ENCODE measurements around the gene KCNJ13.
"Not testable (repeated sequence)": the region's sequence is repeated elsewhere in the genome, so short reads cannot be mapped to it uniquely, and the experiment has no call there.

Gene KCNJ13

GRCh38 chr2:232761301-232761907 lies 15.0 kb downstream of the KCNJ13 start:
- peak; percentile 47 for DNase-seq

- no peak for DNase-seq
Observed at GRCh38 chr2:232757905-232758304, 18.5 kb downstream of the KCNJ13 start.

- no peak for DNase-seq
Observed at GRCh38 chr2:232750135-232750671, 26.2 kb downstream of the KCNJ13 start.

- DNase-seq: no peak
Observed at GRCh38 chr2:232749331-232749730, 27.0 kb downstream of the KCNJ13 start.

- DNase-seq: no peak
Observed at GRCh38 chr2:232748038-232748437, 28.3 kb downstream of the KCNJ13 start.

GRCh38 chr2:232744963-232745362 lies 31.4 kb downstream of the KCNJ13 start:
- no peak for DNase-seq

- no peak for DNase-seq
Observed at GRCh38 chr2:232741972-232742371, 34.4 kb downstream of the KCNJ13 start.

- DNase-seq: no peak
Observed at GRCh38 chr2:232741294-232741693, 35.1 kb downstream of the KCNJ13 start.

- DNase-seq: no peak
Observed at GRCh38 chr2:232731470-232731869, 44.9 kb downstream of the KCNJ13 start.

- no peak for DNase-seq
Observed at GRCh38 chr2:232728785-232729184, 47.6 kb downstream of the KCNJ13 start.

- DNase-seq: no peak
Observed at GRCh38 chr2:232723027-232723426, 53.3 kb downstream of the KCNJ13 start.

- no peak for DNase-seq
Observed at GRCh38 chr2:232721882-232722281, 54.5 kb downstream of the KCNJ13 start.

- no peak for DNase-seq
Observed at GRCh38 chr2:232721261-232721660, 55.1 kb downstream of the KCNJ13 start.

GRCh38 chr2:232720056-232720455 lies 56.3 kb downstream of the KCNJ13 start:
- DNase-seq: not testable (repeated sequence)
